GM11168 (cell line): Measurements from ENCODE around the gene ZNF317.

ENCODE experiments used
- in situ Hi-C: fragments of 300-500 bp; cut with MboI; formaldehyde crosslinking; loops from one replicate; pipeline ENCODE4 v1.12.0; 2022; ENCODE audit warnings: low sequenced_read_pairs; ENCODE audit not compliant: unreplicated experiment

The ZNF317 gene

GRCh38 chr19:9140159-9140874 is at the start of gene ZNF317:
ZNF317 (plus strand) TSS chr19:9140397; CDS start chr19:9156017, 15,620 bp downstream.
- in situ Hi-C loops: loop anchor here (25.0 kb wide), 1 partner anchor 647 kb away; no protein-coding TSS in a partner anchor

GRCh38 chr19:9107375-9107774 is 32.8 kb upstream of the ZNF317 start, which contains the start of gene OR7G2:
OR7G2 (minus strand) TSS chr19:9107475; CDS start chr19:9103243, 4,232 bp downstream.
- in situ Hi-C loops: no loop called here

GRCh38 chr19:9109959-9110358 is 30.2 kb upstream of the ZNF317 start:
- in situ Hi-C loops: no loop called here

GRCh38 chr19:9115307-9115813 is 24.8 kb upstream of the ZNF317 start, which contains the start of gene OR7G1:
OR7G1 (minus strand) TSS chr19:9115763; CDS start chr19:9115763, 0 bp downstream.
- in situ Hi-C loops: no loop called here

- in situ Hi-C loops: no loop called here
These were observed 23.6 kb upstream of the ZNF317 start for GRCh38 chr19:9116547-9116946.

- in situ Hi-C loops: loop anchor here (25.0 kb wide), 1 partner anchor 660 kb away; no protein-coding TSS in a partner anchor
These were observed 13.2 kb upstream of the ZNF317 start, which contains the start of gene OR7G3 for GRCh38 chr19:9126900-9127405. OR7G3 (minus strand) TSS chr19:9126950; CDS start chr19:9126950, 0 bp downstream.

- in situ Hi-C loops: loop anchor here (25.0 kb wide), 1 partner anchor 659 kb away; no protein-coding TSS in a partner anchor
These were observed 12.0 kb upstream of the ZNF317 start for GRCh38 chr19:9128171-9128570.

GRCh38 chr19:9130965-9131364 is 9.2 kb upstream of the ZNF317 start:
- in situ Hi-C loops: loop anchor here (25.0 kb wide), 1 partner anchor 656 kb away; no protein-coding TSS in a partner anchor

GRCh38 chr19:9132422-9132821 is 7.8 kb upstream of the ZNF317 start:
- in situ Hi-C loops: loop anchor here (25.0 kb wide), 1 partner anchor 655 kb away; no protein-coding TSS in a partner anchor

- in situ Hi-C loops: loop anchor here (25.0 kb wide), 1 partner anchor 648 kb away; no protein-coding TSS in a partner anchor
These were observed 513 bp upstream of the ZNF317 start for GRCh38 chr19:9139609-9140158.

GRCh38 chr19:9144920-9145319 is 4.7 kb downstream of the ZNF317 start:
- in situ Hi-C loops: loop anchor here (25.0 kb wide), 1 partner anchor 642 kb away; no protein-coding TSS in a partner anchor

GRCh38 chr19:9146882-9147281 is 6.7 kb downstream of the ZNF317 start:
- in situ Hi-C loops: loop anchor here (25.0 kb wide), 1 partner anchor 640 kb away; no protein-coding TSS in a partner anchor

- in situ Hi-C loops: loop anchor here (25.0 kb wide), 1 partner anchor 639 kb away; no protein-coding TSS in a partner anchor
These were observed 8.5 kb downstream of the ZNF317 start for GRCh38 chr19:9148697-9149096.

GRCh38 chr19:9149997-9150396 is 9.8 kb downstream of the ZNF317 start:
- in situ Hi-C loops: loop anchor here (25.0 kb wide), 1 partner anchor 637 kb away; no protein-coding TSS in a partner anchor

GRCh38 chr19:9150650-9151049 is 10.5 kb downstream of the ZNF317 start:
- in situ Hi-C loops: no loop called here

GRCh38 chr19:9151367-9151766 is 11.2 kb downstream of the ZNF317 start:
- in situ Hi-C loops: no loop called here

GRCh38 chr19:9155591-9155990 is 15.4 kb downstream of the ZNF317 start:
- in situ Hi-C loops: no loop called here

GRCh38 chr19:9156304-9156703 is 16.1 kb downstream of the ZNF317 start:
- in situ Hi-C loops: no loop called here

- in situ Hi-C loops: no loop called here
These were observed 19.7 kb downstream of the ZNF317 start for GRCh38 chr19:9159891-9160290.

GRCh38 chr19:9161427-9161826 is 21.2 kb downstream of the ZNF317 start:
- in situ Hi-C loops: no loop called here
